Measurements from ENCODE around the gene NXPH3. TPM values are rescaled to one million over a fixed set of nuclear protein-coding genes. Genes with fewer than 3 reads are reported as not detected.

The NXPH3 gene
- total RNA-seq, 1 donor from 2014 or later: not detected

- no peak for DNase-seq (ENCODE audit: low read depth)
Measured at GRCh38 chr17:49590874-49591273, 15.2 kb downstream of the NXPH3 start.

GRCh38 chr17:49592263-49592662 lies 16.6 kb downstream of the NXPH3 start:
- no peak for DNase-seq (ENCODE audit: low read depth)

- DNase-seq (ENCODE audit: low read depth): no peak
Measured at GRCh38 chr17:49595328-49595727, 19.7 kb downstream of the NXPH3 start.

GRCh38 chr17:49595980-49596379 lies 20.3 kb downstream of the NXPH3 start:
- DNase-seq (ENCODE audit: low read depth): no peak

- DNase-seq (ENCODE audit: low read depth): no peak
Measured at GRCh38 chr17:49596613-49597244, 21.1 kb downstream of the NXPH3 start.

GRCh38 chr17:49597436-49597835 lies 21.8 kb downstream of the NXPH3 start:
- DNase-seq (ENCODE audit: low read depth): no peak

GRCh38 chr17:49597928-49598655 lies 22.4 kb downstream of the NXPH3 start:
- DNase-seq (ENCODE audit: low read depth): no peak

GRCh38 chr17:49598918-49599317 lies 23.2 kb downstream of the NXPH3 start:
- no peak for DNase-seq (ENCODE audit: low read depth)

GRCh38 chr17:49600949-49601348 lies 25.3 kb downstream of the NXPH3 start:
- DNase-seq (ENCODE audit: low read depth): no peak

- no peak for DNase-seq (ENCODE audit: low read depth)
Measured at GRCh38 chr17:49602783-49603182, 27.1 kb downstream of the NXPH3 start.

GRCh38 chr17:49603238-49603637 lies 27.6 kb downstream of the NXPH3 start:
- DNase-seq (ENCODE audit: low read depth): no peak

- DNase-seq (ENCODE audit: low read depth): no peak
Measured at GRCh38 chr17:49603720-49604119, 28.0 kb downstream of the NXPH3 start.

GRCh38 chr17:49604314-49604869 lies 28.7 kb downstream of the NXPH3 start:
- DNase-seq (ENCODE audit: low read depth): no peak

- DNase-seq (ENCODE audit: low read depth): no peak
Measured at GRCh38 chr17:49610883-49611584, 35.4 kb downstream of the NXPH3 start.

- no peak for DNase-seq (ENCODE audit: low read depth)
Measured at GRCh38 chr17:49612726-49613125, 37.1 kb downstream of the NXPH3 start.

GRCh38 chr17:49613182-49613800 lies 37.6 kb downstream of the NXPH3 start:
- DNase-seq (ENCODE audit: low read depth): no peak

GRCh38 chr17:49616086-49616485 lies 40.4 kb downstream of the NXPH3 start:
- DNase-seq (ENCODE audit: low read depth): no peak

GRCh38 chr17:49616601-49617131 lies 41.0 kb downstream of the NXPH3 start:
- peak; percentile 75 for DNase-seq (ENCODE audit: low read depth)

- DNase-seq (ENCODE audit: low read depth): no peak
Measured at GRCh38 chr17:49618028-49618611, 42.4 kb downstream of the NXPH3 start.

GRCh38 chr17:49621420-49621819 lies 45.7 kb downstream of the NXPH3 start:
- no peak for DNase-seq (ENCODE audit: low read depth)

- no peak for DNase-seq (ENCODE audit: low read depth)
Measured at GRCh38 chr17:49621946-49622529, 46.4 kb downstream of the NXPH3 start.

Measured in myocyte (in vitro differentiated cells).